GM12872 (cell line): ENCODE data around the gene USP15.

Experiments
- CTCF ChIP-seq: IDR thresholded peaks from 3 replicates; pipeline ENCODE4 v1.5.1; 2011; ENCODE audit warnings: low read depth, mild to moderate bottlenecking, low read length, moderate library complexity; ENCODE audit not compliant: insufficient read depth

USP15 gene

DNA sequence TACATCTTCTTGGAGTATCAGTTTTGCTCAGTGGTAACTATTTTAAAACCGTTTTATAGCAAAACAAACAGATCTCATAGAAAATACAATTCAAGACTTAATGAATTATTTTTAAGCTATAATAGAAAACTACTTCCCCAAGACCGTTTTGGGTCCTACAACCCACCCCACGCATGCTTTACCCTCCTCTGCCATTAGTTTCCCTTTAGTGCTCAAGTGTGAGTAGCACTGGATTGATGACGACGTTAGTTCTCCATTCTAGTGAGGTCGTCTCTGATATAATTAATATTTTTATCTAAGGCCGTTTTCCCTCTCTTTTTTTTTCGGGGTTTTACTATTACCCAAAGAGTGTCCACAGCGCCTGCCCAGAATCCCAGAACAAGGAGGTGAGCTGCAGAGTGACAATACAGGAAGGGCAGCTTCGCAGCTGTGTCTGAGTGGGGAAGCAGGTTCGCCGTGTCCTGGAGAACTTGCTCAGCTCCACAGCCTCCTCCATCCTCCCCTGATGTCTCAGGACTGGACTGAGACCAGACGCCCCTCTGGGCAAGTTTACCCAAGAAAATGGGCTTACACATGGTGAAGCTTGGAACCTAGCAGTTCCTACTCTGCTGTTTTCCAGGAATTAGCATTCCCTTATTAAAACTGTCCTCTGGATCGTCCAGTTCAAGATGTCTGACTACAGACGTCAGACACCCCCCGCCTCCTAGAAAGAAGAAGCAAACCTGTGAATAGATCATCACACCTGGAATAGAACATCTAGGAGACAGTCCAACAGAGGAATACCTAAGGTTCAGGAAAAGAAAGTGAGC is 174.5 kb downstream of the USP15 start:
- TF ChIP-seq CTCF = no peak

GRCh38 chr12:62435303-62436163 is 175.3 kb downstream of the USP15 start:
- TF ChIP-seq CTCF = peak; percentile 69

GRCh38 chr12:62436164-62436503 is 175.9 kb downstream of the USP15 start:
- TF ChIP-seq CTCF = no peak

DNA sequence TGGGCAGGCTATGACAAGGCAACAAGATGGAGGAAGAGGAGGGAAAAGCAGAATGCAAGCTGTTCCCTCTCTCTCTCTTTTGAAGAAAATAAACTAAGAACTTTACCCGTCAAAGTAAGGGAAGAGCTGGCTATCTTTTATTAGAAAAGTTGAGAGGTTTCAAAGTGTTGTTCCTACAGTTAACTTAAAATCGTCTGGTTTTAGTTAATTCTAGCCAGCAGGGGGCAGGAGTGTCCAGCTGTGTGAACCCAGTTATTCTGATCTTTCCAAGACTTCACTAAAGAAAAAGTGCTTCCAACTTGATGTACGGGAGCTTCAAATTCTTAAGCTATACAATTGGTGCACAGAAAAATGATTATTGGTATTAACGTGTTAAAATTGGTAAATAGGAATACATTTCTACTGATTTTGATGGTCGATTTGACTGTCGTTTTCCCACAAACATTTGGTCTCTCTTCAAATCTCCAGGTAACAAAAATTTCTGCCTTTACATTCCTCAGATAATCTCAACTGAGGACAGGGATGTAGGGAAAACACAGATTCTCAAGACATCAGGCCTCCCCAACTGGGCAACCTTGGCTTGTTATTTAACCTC is 178.0 kb downstream of the USP15 start:
- TF ChIP-seq CTCF = peak; percentile 62

DNA sequence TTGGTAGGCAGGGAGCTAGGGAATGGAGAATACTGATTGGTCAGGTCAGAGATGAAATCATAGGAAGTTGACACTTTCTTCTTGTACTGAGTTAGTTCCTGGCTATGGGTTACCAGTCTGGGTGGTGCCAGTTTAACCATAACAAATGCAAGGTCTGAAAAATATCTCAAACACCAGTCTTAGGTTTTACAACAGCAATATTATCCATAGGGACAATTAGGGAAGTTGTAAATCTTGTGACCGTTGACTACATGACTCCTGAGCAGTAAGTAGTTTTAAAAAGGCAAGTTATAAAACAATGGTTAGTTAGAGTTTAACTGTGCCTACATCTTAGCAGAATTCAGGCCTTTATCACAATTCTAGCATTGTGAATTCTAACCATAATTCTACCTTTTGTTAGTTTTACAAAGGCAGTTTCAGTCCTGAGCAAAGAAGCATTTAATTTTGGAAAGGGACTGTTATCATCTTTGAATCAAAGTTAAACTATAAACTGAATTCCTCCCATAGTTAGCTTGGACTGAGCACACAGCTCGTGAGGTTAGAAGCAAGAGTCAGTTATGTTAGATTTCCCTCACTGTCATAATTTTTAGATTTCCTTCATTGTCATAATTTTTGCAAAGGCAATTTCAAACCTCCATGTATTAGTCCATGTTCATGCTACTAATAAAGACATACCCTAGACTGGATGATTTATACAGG is 186.7 kb downstream of the USP15 start:
- TF ChIP-seq CTCF = no peak

DNA sequence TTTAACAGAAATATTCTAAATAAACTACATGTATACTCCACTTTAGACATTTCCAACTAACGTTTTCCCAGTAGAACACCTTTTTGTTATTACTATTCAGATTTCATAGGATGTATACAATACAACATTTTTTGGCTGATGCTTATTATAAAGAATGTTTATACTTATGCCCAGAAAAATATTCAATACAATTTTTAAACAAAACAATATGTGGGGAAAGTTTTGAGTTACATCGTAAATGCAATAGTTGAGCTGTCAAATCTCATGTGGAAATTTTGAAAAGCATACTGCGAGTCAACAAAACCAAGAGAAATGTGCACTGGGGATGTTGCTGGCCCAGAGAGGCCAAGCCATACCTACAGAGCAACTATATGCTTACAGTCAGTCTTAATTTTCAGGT is 188.2 kb downstream of the USP15 start:
- TF ChIP-seq CTCF = no peak

DNA sequence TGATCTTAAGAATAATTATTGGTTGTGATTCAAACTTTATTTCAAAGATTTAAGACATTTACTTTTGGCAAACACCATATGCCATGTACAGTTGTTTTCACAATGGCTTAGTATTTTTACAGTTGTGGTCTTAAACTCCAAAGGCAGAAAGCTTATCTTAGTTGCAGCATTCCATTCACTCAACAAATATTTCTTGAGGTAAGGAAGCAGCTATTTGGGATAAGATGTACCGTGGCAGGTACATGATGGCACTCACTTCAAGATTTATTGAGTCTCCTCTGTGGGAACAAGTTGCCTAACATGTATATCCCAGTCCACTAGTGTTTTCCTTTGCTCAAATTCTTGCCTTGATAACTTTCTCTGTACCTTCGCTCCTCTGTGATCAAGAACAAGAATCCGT is 198.4 kb downstream of the USP15 start:
- TF ChIP-seq CTCF = no peak
